SIG-M5 treated with dmso at 0.1 percent for 504 hours (cell line): Measurements from ENCODE around the gene MAPKAP1.

Experiments
- DNase-seq: peaks from one replicate; lab custom pipeline; 2025; ENCODE audit not compliant: unreplicated experiment; lab: John Stamatoyannopoulos, UW

Gene MAPKAP1

DNA sequence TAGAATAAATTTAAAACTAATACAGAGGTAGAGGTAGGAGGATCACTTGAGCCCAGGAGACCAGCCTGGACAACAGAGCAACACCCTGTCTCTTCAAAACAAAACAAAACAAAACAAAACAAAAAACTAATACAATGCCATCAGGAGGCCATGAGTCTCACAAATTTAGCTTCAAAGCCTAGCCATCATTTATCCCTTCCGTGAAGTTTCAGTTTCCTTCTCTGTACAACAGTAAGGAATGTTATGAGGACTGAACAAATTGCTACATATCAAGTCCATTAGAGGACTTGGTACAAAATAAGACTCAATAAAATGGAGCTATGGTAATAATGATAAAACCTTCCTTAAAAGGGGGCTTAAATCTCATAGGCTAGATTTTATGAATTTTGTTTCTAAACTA lies 60.8 kb downstream of the MAPKAP1 start:
- DNase-seq = no peak

DNA sequence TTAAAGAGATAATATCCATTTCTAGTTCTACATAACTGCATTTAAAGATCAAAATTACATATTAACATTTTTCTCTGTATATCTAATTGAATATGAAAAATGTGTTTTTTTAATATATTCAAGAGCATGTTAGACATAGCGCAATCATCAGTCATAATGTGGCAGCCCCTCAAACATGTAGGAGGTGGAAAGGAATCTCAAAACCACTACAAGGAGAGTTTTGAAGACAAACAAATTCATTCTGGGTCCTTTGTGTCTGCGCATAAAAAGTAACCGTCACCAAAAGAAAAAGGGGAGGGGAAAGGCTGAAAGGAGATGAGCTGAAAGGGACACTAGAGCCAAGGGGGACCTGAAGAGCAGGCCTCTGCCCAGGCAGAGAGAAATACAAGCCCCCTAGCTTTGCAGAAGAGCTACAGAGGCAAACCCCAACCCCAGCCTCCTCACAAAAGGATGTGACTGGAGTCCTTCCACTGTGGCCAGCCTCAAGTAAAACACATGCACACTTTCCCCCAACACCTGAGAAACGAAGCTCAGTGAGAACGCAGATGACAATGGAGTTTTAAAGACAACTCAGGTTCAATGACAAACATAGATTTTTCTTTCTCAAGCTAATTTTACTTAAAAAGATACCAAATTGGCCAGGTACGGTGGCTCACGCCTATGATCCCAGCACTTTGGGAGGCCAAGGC lies 62.0 kb downstream of the MAPKAP1 start:
- no peak for DNase-seq

DNA sequence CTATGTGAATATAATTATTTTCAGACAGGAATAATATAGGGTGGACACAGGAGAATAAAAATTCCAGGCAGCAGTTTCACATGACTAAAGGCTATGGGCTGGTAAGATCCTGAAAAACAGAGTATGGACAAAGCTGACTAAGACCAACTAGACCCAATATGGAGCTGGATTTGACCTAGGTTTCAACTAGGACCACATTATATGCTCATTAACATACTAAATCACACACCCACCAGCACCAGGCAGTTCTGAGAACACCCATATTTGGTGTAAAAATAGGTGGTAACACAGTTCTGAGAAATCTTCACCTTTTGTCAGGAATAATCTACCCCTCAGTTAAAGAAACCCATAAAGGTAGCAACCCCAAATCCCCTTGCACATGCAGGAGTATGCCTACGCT lies 64.7 kb downstream of the MAPKAP1 start:
- no peak for DNase-seq

DNA sequence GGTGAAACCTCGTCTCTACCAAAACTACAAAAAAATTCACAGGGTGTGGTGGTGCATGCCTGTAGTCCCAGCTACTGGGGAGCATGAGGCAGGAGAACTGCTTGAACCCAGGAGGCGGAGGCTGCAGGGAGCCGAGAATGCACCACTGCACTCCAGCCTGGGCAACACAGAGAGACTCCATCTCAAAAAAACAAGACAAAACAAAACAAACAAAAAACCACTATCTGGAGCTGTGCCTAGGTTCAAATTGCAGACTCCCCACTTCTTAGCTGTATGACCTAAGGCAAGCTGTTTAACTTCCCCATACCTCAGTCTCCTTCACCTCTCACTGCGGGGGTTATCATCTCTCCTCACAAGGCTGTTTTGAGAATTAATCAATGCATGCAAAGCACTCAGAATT lies 68.0 kb downstream of the MAPKAP1 start:
- DNase-seq = no peak

DNA sequence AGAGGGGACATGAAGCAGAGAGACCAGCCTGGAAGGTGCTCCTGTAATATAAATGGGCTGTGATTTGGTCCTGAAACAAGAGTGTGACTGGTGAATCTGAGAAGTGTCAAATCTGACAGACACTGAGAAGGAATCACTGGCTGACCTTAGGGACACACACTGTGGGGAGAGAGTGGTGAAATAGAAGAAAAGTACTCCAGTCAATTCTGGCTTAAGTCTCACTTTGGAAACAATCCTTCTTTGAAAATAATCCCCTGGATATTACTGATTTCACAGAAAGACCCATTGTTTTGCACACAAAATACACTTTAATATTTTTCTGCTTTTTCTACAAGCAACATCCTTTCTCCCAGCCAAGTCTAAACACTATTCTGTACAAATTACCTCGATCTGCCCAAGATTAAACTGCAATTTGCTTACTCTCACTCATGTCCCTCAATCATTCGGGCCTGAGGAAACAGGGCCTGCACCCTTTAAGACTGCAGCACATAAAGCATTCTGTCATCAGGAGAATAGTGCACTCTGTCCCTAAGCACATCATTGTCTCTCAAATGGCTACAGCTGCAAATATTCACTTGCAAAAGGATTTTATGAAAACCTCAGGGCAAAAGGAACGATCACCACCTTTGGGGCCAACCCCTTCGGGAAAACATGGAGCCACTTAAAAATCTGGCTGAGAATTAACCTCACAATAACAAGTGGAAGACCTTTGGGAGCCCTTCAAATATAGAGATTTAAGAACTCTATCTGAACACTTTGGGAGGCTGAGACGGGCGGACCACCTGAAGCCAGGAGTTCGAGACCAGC lies 68.6 kb downstream of the MAPKAP1 start:
- no peak for DNase-seq

DNA sequence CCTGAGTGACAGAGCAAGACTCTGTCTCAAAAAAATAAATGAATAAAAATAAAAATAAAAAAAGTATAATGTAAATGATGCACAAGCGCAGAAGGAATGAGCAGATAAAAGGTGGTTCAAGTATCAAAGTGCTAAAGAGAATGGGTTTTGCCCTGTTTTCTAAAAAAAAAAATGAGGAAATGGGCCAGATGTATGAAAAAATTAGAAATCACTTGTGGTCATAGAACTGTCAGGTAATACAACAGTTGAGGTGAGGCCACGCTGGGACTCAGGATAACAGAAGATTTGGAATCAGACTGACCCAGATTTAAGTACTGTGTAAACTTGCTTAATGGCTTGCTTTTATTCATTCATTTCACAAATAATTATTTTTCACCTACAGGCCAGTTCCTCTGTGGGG lies 69.8 kb downstream of the MAPKAP1 start:
- DNase-seq = no peak

DNA sequence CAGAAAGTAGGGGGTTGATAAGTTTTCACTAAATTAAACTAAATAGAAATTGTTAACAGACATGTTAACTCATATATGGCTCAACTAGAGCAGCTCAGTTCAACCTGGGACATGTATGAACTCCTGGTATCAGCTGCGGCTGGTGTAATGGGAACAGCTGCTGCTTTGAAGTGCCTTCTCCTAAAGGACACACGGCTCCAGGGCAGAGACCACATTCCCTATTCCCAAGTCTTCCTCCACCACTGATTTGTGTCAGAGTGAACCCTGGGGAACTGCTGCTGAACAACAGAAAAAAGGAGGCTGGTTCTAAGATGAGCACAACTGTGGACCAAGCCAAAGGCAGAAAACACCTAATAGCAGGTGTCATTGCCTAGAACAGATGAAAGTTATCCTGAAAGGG lies 71.1 kb downstream of the MAPKAP1 start:
- no peak for DNase-seq

DNA sequence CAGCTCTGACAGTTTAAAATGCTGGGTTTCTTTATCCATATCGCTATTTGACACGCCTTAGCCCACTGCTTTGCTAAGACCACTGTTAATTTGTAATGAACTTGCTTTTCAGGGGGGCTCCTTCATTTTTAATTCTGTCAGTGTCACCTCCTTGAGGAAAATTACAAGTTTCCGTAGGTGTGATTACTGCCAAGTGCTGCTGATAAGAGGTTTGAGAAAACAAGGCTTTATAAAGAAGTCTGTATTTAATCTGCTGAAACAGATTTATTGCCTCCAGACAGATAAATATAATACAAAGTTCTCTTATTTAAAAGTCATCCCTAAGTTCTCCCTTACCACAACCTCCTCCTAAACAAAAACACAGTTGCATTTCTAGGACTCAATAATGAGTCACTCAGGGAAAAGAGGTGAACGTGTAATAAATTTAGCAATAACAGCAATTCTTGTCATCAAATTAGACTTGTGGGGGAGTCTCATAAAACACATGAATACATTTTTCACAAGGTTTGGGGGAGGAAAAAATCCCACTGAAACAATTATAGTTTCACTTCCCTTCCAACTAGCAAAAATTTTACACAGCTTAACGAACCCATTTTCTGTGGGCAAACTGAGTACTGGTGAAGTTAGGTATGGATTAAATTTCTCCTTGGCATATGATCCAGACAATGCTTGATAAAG lies 72.8 kb downstream of the MAPKAP1 start:
- peak; percentile 66 for DNase-seq

DNA sequence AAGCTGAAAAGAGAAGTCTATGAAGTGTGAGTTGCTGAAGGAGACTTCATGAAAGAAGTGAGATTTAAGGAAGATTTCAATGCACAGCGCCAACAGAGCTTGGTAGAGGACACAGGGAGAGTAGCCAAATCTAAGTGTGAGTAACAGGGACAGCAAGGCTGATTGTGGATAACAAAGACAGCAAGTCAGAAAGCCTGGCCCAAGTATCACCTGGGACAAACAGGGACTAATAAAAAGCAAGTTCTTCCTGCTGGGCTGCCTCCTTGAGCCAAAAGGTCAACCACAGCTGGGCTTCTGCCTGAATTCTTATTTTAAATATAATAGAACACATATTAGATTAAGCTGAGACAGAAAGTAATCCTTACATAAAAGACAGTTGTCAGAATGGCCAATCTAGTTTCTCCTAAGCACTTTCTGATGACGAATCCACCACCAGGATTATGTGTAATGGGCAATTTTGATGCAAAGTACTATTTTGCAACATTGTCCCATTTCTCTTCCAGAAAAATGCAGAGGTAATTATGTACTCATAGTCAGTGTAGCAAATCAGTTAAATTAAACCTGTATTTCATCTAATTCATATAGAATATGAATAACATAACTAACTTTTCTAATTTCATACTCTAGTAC lies 73.8 kb downstream of the MAPKAP1 start:
- DNase-seq = peak; percentile 36

DNA sequence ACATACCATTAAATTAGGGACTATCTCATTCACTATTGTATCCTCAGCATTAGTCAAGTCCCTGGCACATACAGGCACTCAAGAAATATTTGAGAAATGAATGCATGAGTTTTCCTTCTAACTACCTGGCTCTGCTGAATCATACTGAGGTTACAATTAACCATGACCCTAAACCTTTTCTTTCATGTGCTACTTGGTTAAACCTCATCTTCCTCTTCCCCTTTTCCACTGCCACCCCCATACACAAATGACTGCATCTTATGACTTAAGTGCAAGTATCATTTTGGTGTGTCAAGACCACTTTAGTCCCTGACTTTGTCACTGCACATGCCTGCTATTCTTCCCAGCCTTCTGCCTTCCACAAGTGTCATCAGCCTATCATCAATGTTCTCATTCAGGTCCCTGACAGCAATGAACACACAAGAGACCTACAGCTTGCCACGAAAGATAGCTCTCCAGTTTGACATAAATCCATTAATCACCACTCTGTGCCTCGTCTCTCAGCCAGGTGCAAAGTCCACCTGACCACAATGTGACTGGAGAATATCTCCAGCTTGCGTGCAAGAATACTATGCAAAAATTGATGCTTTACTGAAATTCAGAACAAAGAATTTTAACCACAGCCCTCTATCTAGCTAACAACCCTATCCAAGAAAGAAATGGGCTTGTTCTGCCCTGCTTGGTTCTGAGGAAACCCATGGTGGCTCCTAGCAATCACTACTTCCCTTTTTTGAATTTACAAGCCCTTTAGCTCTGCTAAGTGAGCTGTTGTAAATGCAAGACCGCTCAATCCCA lies 74.5 kb downstream of the MAPKAP1 start:
- DNase-seq = peak; percentile 88

DNA sequence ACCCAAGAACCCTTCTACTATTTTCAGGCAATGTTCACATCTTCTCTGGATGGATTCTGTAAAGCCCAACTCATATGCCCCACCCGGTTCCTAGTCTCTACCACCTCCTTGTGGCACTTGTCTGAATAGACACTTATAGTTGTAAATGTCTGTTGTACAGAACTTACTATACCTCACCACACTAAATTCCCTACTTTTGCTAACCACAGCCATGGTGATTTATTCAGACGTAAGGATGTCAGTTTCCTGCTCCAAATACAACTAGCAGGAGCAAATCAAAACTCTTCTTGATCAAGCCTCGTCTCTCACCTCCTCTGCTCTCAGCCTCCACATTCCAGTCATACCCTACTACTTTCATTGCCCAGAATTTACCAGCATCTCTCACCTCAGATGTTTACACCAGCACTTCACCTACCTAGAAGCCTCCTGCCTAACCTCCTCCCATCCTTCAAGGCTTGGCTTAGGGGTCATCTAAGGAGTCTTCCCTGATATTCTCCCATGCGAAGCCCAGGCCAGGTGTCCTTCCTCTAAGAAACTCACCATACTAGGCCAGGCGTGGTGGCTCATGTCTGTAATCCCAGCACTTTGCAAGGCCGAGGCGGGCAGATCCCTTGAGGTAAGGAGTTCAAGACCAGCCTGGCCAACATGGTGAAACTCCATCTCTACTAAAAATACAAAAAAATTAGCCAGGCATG lies 75.5 kb downstream of the MAPKAP1 start:
- DNase-seq = peak; percentile 29

DNA sequence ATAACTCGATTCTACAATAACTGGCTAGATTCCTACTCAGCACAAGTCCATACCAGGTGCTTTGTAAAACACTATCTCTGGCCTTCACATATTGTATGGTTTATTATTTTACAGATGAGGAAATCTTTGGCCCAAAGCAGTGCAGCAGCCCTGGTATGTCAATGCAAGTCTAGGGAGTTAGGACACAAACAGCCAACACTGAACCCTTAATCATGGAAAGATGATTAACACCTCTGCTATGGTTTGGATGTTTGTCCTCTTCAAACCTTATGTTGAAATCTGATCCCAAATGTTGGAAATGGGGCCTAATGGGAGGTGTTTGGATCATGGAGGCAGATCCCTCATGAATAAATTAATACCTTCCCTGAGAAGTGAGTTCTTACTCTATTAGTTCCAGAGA lies 76.6 kb downstream of the MAPKAP1 start:
- no peak for DNase-seq

DNA sequence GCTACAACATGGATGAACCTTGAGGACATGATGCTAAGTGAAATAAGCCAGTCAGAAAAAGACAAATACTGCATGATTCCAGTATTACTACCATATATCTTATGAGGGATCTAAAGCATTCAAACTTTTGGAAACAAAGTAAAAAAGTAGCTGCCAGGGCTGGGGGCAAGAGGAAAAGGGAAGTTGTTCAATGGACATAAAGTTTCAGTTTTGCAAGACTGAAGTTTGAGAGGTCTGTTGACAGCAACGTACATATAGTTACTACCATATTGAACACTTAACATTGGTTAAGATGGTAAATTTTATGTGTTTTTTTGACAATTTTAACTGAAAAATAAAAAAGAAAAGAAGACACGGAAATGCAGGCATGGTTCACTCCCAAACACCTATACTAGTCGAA lies 77.6 kb downstream of the MAPKAP1 start:
- peak; percentile 84 for DNase-seq

DNA sequence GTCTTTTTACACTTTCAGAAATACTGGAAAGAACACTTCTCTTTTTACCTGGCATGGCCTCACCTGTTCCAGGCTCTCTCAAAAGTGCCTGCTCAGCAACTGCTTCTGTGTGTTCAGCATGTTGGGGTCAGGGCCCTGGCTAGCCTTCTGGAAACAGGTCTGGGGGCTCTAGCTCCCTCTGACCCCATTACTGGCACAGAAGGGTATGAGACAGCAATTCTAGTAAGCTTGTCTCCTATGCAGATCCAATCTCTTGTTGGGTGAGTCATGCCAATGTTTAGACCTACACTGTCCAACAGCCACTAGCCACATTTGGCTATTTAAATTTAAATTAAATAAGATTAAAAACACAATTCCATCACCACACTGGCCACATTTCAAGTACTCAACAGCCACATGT lies 80.8 kb downstream of the MAPKAP1 start:
- no peak for DNase-seq

DNA sequence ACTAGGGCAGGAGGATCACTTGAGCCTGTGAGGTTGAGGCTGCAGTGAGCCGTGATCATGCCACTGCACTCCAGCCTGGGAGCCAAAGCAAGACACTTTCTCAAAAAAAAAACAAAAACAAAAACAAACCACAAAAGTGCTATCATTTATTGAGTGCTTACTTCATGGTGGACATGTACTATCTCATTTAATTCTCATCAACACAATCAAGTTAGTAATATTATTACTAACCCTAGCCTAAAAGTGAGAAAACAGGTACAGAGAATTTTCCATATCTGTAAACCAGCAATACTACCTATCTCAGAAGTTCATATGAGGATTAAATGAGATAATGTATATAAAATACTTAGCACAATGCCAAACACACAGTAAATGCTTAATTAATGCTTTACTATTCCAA lies 85.8 kb downstream of the MAPKAP1 start:
- no peak for DNase-seq

DNA sequence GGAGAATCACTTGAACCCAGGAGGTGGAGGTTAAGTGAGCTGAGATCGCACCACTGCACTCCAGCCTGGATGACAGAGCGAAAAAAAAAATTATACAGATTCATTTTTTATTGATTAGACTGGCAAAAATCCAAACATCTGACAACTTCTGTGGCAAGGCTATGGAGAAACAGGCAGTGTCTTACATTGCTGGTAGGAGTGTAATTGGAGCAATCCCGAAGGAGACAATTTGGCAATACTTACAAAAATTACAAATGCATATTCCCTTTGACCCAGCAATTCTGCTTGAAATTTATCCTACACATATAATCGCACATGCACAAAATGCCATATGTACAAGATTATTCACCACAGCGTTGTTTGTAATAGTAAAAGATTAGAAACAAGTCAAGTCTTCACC lies 86.8 kb downstream of the MAPKAP1 start:
- DNase-seq = no peak

DNA sequence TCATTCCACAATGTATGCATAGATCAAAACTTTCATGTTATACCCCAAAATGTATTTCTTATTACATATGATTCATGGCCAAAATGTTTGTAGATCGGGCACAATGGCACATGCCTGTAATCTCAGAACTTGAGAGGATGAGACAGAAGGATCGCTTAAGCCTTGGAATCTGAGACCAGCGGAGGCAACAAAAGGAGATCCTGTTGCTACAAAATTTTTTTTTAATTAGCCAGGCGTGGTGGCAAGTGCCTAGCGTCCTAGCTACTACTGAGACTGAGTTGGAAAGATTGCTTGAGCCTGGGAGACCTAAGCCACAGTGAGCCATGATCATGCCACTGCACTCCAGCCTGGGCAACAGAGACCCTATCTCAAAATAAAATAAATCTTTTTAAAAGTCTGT lies 89.9 kb downstream of the MAPKAP1 start:
- DNase-seq = no peak

DNA sequence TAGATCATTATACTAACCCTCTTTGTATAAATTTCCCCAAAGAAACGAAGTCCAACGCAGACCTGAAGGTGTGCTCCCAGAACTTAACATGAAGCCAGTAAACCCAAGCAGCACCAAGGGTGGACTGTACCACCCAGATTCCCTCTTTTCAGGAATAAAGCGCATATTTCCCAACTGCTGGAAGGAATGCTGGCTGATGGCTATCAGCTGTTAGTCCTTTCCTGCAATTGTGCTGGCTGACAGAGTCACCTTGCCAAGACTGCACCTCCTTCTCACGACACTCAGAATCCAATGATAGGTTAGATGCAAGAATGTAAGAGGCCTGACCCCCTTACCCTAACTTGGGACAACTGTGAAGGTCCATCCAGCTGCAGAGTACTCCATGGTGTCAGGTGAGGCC lies 93.9 kb downstream of the MAPKAP1 start:
- no peak for DNase-seq

DNA sequence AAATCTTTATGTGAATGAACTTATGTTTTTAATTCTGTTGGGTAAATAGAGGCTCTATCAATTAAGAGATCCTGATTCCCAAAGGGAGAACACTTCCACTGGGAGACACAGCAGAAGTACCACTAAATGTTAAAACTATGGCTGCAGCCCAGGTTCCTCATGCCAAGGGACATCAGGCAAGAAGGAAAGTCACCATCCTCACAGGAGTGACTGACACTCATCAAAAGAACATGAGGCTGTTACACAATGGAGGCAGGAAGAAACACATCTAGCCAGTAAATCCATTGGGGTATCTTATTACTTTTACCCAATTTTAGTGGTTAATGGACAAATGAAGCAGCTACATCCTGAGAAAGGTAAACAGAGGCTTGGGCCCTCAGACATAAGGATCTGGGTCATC lies 94.4 kb downstream of the MAPKAP1 start:
- DNase-seq = no peak

DNA sequence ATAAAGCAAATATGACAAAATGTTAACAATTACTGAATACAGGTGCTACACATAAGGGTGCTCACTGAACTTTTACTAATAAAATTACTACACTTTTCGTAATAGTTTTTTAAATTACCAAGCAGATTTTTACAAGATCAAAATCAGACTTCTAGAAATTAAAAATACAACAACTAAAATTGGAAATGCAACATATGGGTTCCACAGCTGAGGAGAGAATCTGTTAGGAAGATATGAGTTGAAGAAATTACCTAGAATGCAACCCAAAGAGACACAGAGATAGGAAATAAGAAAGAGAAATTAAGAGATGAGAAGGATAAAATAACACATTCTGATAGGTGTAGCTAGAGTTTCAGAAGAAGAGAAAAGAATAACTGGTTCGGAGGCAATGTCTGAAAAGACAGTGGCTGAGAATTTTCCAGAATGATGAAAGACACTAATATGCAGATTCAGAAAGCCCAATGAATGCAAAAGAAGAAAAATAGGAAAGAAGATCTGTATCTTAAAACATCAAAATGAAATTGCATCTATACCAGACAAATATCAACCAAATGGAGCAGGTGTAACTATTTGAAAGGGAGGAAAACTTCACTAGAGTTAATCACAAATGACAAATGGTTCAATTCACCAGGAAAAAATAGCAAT lies 95.8 kb downstream of the MAPKAP1 start:
- no peak for DNase-seq
